HL-60 (cell line): ENCODE data around the gene CRYBB1.
A peak's percentile ranks its signal among the peaks of the same experiment; 100 is the strongest.

Source experiments
- DNase-seq, 2 experiments: peaks; one replicate each; pipeline ENCODE4 v3.0.0-alpha.2; 2010 to 2020; ENCODE audit warnings: low read depth in 1 of 2, low spot score in 1 of 2
- H3K27ac ChIP-seq: fragments of 250-450 bp; sonication (Bioruptor Pico); replicated peaks from 2 replicates; pipeline ENCODE4 v1.5.1; 2020; ENCODE audit warnings: mild to moderate bottlenecking, moderate library complexity
- H3K27me3 ChIP-seq: fragments of 250-450 bp; sonication (Bioruptor Pico); 2 replicates; pipeline ENCODE4 v1.5.1; 2021; ENCODE audit warnings: mild to moderate bottlenecking, moderate library complexity; ENCODE audit not compliant: insufficient read depth, poor library complexity, severe bottlenecking
- H3K4me3 ChIP-seq: replicated peaks from 2 replicates; pipeline ENCODE4 v1.5.1; 2011; ENCODE audit warnings: mild to moderate bottlenecking, control low read depth, low read length; ENCODE audit not compliant: insufficient read depth
- CTCF ChIP-seq: IDR thresholded peaks from one replicate; pipeline ENCODE4 v1.5.1; 2011; ENCODE audit warnings: low read length, control low read depth, inconsistent platforms; ENCODE audit not compliant: insufficient read depth
- GABPA ChIP-seq: IDR thresholded peaks from 2 replicates; pipeline ENCODE4 v1.6.1; 2012; ENCODE audit warnings: low read depth
- POLR2AphosphoS5 ChIP-seq: IDR thresholded peaks from 2 replicates; pipeline ENCODE4 v1.6.1; 2012; ENCODE audit warnings: low read depth
- REST ChIP-seq: IDR thresholded peaks from 2 replicates; pipeline ENCODE4 v1.6.1; 2012; ENCODE audit warnings: low read depth; ENCODE audit not compliant: insufficient replicate concordance
- SPI1 ChIP-seq: IDR thresholded peaks from 2 replicates; pipeline ENCODE4 v1.6.1; 2012; ENCODE audit warnings: low read depth, mild to moderate bottlenecking, borderline replicate concordance

CRYBB1 gene

GRCh38 chr22:26587991-26588613 is 29.7 kb downstream of the CRYBB1 start:
- Histone ChIP-seq H3K4me3 (peak overlapping the region; percentile 69), H3K27ac (peak overlapping the region; percentile 63), H3K27me3 (no peaks in the 10 kb centered on the region)
- DNase-seq, result peak in 1 of 2 experiments; percentile 43
- TF ChIP-seq POLR2AphosphoS5, result no peak
- TF ChIP-seq CTCF, result no peak
- TF ChIP-seq GABPA, result no peak
- TF ChIP-seq SPI1, result no peak
- TF ChIP-seq REST, result no peak

- H3K27ac ChIP-seq, result no peak overlapping the region
- TF ChIP-seq POLR2AphosphoS5 (no peak), REST (no peak), GABPA (no peak), CTCF (no peak), SPI1 (no peak)
- no peaks in the 10 kb centered on the region for H3K27me3 ChIP-seq
- DNase-seq, result no peak
- no peak overlapping the region for H3K4me3 ChIP-seq
Measured at GRCh38 chr22:26586556-26587325, 31.1 kb downstream of the CRYBB1 start.

DNA sequence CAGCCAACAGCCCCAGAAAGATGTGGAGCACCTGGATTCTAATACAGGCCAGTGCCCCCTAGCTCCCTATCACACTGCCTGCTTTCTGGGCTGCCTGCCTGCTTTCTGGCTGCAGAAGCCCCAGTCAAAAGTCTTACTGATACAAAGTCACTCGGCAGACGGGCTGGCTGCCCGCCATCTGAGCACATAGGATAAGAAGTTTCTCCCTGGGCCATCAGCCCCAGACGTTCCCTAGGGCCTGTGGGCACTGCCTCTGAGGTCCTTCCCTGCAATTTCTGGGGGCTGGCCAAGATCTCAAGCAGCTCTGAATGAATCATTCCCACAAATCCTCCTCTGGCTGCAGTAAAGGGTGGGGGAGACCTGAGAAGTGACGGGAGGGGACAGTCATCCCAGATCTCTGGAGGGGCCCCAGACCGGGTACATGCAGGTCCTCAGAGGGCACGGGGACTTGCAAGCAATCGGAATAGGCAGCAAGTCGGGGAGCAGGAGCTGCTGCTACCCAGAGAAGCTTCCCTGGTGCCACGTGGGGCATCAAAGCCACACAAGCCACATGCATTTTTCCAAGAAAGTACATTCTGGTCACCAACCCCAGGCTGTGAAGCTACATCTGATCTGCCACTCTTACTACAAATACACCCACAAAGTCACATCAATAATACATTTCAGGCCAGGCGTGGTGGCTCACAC is 32.6 kb downstream of the CRYBB1 start:
- no peak for TF ChIP-seq REST
- no peak for TF ChIP-seq POLR2AphosphoS5
- TF ChIP-seq SPI1, result no peak
- TF ChIP-seq GABPA, result no peak
- no peak for TF ChIP-seq CTCF
- Histone ChIP-seq H3K4me3 (no peak overlapping the region), H3K27me3 (no peaks in the 10 kb centered on the region), H3K27ac (no peak overlapping the region)
- no peak for DNase-seq
